Lower leg skin (tissue), 3 donors: Measurements from ENCODE around the gene TUT4.

Source experiments
- POLR2A ChIP-seq, 2 donors: fragments of 450-650 bp; IDR thresholded peaks; one replicate each; pipeline ENCODE4 v1.6.1; 2016 to 2017; ENCODE audit warnings: antibody characterized with exemption in 2 of 2, mild to moderate bottlenecking in 1 of 2, moderate library complexity in 1 of 2
- TF ChIP-seq, protein P1 (sequence below), 3 donors: fragments of 450-650 bp; IDR thresholded peaks; one replicate each; pipeline ENCODE4 v1.5.1; 2016; ENCODE audit warnings: antibody characterized with exemption in 3 of 3, mild to moderate bottlenecking in 3 of 3, moderate library complexity in 2 of 3

DNA sequence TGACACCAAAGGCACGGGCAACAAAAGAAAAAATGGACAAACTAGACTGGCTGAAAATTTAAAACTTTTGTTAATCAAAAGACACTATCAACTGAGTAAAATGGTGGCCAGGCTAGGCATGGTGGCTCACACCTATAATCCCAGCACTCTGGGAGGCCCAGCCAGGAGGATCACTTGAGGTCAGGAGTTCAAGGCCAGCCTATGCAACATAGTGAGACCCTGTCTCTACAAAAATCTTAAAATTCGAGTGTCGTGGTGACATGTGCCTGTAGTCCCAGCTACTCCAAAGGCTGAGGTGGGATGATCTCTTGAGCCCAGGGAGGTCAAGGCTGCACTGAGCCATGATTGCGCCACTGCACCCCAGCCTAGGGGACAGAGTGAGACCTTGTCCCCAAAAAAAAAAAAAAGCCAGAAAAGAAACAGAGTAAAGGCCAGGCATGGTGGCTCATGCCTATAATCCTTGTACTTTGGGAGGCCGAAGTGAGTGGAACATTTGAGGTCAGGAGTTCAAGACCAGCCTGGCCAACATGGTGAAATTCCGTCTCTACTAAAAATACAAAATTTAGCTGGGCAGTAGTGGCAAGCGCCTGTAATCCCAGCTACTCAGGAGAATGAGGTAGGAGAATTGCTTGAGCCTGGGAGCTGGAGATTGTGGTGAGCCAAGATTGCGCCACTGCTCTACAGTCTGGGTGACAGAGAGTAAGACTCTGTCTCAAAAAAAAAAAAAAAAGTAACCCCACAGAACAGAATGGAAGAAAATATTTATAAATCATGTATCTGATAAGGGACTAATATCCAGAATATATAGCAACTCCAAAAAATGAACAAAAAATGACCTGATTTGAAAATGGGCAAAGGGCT, 8.0 kb downstream of the TUT4 start:
- TF ChIP-seq, protein P1, sequence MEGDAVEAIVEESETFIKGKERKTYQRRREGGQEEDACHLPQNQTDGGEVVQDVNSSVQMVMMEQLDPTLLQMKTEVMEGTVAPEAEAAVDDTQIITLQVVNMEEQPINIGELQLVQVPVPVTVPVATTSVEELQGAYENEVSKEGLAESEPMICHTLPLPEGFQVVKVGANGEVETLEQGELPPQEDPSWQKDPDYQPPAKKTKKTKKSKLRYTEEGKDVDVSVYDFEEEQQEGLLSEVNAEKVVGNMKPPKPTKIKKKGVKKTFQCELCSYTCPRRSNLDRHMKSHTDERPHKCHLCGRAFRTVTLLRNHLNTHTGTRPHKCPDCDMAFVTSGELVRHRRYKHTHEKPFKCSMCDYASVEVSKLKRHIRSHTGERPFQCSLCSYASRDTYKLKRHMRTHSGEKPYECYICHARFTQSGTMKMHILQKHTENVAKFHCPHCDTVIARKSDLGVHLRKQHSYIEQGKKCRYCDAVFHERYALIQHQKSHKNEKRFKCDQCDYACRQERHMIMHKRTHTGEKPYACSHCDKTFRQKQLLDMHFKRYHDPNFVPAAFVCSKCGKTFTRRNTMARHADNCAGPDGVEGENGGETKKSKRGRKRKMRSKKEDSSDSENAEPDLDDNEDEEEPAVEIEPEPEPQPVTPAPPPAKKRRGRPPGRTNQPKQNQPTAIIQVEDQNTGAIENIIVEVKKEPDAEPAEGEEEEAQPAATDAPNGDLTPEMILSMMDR (IDR thresholded peaks at IDR 0.05) = no peak
- TF ChIP-seq POLR2A (IDR thresholded peaks at IDR 0.05) = no peak
